ENCODE measurements around the gene ATP1A4.
"Not testable (repeated sequence)": the region's sequence is repeated elsewhere in the genome, so short reads cannot be mapped to it uniquely, and the experiment has no call there.

Gene ATP1A4

DNA sequence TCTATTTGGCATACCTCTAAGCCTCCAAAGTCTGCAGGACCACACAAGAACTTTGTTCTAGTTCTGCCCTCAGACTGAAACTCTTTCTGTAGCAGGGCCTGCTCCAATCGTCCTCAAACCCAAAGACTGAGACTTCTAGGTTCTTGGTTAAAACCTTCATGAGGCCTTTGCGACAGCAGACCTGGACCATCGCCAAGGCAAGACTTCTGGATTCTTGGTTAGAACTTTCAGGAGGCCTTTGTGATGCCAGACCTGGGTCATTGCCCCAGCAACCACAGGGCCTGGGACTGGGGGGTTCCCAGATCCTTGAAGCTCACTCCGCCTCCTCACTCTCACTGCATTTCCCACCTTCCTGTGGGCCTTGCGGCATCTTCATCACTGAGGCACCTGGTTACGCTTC, at the start of gene ATP1A4:
Gene ATP1A4, plus strand, starts transcription at position 301 of the 400 bp plus-strand sequence. CDS start 438 bp downstream, outside the sequence.
- no peak for DNase-seq

GRCh38 chr1:160101717-160102522, 49.5 kb upstream of the ATP1A4 start:
- DNase-seq, result no peak

- DNase-seq, result no peak
These were observed 47.6 kb upstream of the ATP1A4 start for GRCh38 chr1:160103658-160104408.

DNA sequence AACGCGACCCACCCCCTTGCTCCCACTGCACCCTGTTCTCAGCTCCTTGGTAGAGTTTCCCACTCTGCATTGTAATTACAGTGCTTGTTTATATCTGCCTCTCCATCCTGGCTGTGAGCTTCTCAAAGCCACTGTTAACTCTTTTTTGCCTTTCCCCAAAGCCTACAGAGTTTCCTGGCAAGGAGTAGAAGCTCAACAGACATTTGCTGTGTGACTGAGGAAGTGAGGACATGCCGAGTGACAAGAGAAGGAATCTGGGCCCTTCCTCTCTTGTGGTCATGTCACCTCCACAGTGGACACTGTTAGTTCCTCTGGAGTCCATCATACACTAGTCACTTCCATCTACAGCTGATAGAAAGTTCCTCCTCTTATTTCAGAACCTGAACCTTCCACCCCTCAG, 46.9 kb upstream of the ATP1A4 start:
- DNase-seq, result no peak

- no peak for DNase-seq
These were observed 46.2 kb upstream of the ATP1A4 start for GRCh38 chr1:160105155-160105554.

DNA sequence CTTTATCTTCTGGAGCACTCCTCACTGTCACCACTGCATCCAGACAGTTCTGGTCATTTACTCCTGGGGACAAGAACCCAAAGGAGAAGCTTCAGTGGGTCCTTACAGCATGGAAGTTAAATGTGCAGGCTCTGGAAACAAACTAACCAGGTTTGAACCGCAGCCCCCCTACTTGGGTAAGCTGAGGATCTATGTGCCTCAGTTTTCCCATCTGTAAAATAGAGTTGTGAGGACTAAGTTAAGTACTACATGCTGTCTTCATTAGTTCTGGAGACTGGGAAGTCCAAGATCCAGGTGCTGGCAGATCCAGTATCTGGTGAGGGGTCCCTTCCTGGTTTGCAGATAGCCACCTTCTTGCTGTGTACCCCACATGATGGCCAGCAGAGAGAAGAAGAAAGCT, 43.9 kb upstream of the ATP1A4 start:
- DNase-seq, result no peak

- peak; percentile 21 to 22 for DNase-seq
These were observed 42.3 kb upstream of the ATP1A4 start for GRCh38 chr1:160108888-160109662.

GRCh38 chr1:160109686-160110085, 41.7 kb upstream of the ATP1A4 start:
- DNase-seq, result no peak

GRCh38 chr1:160111462-160111861, 39.9 kb upstream of the ATP1A4 start:
- DNase-seq, result not testable (repeated sequence)

DNA sequence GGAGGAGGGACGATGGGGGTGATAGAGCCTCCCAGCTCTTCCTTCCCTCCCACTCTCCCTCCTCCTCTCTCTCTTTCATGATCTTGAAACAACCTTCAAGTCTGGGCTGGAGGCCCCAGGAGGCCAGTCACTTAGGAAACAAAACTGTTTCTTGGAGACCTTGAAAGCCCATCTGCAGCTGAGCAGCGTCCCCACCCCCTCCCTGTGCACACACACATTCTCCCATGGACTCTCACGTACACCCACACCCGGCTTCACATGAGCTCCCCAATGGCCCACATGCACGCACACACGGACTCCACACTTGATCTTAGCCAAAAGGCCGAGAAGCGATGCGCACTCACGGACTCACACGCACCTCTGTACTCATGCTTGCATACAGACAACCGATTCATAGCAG, 39.0 kb upstream of the ATP1A4 start:
- no peak for DNase-seq

DNA sequence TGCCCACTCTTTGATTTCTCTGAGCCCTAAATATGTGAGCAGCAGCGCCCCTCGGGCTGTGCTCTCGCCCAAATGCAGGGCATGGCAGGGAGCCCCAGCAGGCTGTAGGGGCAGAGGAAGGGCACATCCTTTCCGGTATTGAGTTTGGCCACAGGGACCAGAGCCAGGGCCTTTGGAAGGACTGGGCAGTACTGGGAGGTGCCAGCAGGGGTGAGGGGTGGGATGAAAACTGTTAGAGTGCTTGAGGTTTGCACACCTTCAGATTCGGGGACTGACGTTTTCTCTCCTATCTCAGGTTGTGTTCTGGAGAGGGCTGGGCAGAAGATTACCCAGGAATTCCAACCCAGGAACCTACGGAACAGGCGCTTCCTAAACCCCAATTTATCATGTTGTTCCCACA, 38.0 kb upstream of the ATP1A4 start:
- DNase-seq, result no peak

GRCh38 chr1:160114085-160114484, 37.3 kb upstream of the ATP1A4 start:
- DNase-seq, result no peak

DNA sequence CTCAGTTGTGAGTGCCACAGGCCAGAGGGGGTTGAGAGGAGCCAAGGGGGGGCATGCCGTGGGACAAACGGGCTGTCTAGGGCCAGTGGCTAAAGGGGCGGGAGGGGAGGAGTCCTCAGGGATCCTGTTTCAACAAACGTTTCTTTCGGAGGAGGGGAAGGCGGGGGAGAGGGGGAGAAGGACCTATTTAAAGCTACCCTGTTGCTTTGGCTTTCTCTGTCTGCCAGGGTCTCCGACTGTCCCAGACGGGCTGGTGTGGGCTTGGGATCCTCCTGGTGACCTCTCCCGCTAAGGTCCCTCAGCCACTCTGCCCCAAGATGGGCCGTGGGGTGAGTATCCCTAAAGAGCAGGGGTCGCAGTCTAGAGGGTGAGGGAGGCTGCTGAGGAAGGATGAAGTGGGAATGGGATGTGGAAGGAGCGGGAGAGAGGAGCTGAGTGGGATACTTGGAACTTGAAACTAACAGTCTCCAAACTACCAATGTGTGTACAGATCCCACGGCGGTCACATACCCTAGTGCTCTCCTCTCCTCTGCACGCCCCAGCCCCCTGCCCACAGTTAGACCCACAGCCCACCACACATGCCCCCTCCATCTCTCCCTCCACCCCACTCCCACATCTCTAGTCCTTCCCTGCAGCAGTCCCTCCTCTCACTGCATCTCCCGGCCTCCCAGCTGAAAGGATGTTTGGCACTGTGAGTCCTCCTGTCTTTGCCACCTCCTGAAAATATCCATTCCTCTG, 35.7 kb upstream of the ATP1A4 start, which contains the start of gene ATP1A2:
Gene ATP1A2, plus strand, starts transcription at position 215 of the 738 bp plus-strand sequence. Its CDS starts 103 bp downstream, at position 318.
- DNase-seq, result no peak

DNA sequence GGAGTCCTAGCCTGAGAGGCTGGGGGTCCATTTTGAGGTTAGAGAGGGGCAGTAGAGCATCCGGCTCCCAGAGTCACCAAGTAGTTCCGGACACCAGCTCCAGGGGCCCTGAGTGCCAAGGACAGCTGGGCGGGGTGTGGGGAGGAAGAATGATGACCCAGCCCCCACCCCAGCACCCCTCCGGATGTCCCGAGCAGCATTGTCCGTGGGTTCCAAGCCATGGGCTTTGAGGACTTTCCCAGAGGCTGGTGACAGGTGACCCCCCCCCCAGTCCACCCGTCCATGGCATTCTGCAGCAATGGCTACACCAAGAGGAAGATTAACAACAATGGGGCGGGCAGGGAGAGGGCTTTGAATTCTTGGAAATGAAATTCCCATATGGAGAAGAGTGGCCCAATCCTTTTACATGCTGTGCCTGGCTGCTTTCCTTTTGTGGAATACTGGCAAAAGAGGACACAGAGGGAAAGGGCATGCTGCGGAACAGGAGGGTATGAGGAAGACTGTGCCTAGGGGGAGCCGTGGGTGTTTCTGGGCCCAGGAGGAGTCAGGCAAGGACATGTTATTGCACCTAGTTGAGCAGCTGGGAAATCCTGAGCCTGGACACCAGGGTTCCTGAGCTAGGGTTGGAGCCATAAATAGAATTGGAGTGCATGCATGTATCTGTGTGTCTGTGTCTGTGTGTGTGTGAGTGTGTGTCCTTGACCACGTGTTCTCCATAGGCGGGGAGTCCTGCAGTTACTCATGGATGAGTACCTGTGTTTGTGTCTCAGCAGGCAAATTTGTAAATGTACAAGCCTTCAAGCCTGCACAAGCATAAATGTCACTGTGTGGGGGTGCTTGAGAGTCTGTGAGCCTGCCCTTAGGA, 34.9 kb upstream of the ATP1A4 start:
- no peak for DNase-seq

DNA sequence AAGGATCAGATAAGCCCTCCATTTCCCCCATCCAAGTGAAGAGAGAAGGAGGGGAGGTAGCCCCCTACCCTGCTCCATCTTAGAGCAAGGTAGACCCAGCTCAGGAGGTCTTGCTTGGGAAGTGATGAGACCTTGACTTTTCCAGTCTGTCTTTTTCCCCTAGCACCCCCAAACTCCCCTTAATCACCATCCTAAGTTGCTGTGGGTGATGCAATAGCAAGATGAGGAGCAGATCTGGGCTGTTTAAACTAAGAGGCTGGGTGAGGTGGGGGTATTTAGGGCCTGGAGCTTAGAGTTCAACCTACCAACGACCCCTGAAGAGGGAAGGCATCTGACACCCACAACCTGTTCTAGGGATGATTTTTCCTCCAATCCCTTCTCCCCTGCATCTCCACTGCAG, 34.1 kb upstream of the ATP1A4 start:
- no peak for DNase-seq

- no peak for DNase-seq
These were observed 33.7 kb upstream of the ATP1A4 start for GRCh38 chr1:160117709-160118183.

- DNase-seq, result no peak
These were observed 32.5 kb upstream of the ATP1A4 start for GRCh38 chr1:160118928-160119327.

- no peak for DNase-seq
These were observed 30.6 kb upstream of the ATP1A4 start for GRCh38 chr1:160120797-160121196.

DNA sequence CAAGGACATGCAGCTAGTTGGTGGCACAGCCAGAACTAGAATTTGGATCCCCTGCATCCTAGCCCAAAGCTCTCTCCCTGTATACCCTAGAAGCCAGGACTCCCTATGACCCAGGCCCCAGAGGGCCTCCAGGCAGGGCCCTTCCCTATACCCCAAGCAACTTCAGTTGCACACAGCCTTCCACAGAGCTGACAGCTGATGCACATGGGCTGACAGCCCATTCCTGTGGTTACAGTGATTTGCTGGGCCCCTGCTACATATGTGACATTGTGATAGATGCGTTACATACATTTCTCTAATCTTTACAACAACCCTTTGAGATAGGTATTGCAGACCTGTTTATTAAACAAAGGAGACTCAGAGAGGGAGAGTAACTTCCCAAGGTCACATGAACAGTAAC, 30.0 kb upstream of the ATP1A4 start:
- DNase-seq, result no peak

- no peak for DNase-seq
These were observed 28.4 kb upstream of the ATP1A4 start for GRCh38 chr1:160122978-160123495.

GRCh38 chr1:160123726-160124125, 27.7 kb upstream of the ATP1A4 start:
- DNase-seq, result no peak

All from activated CD4-positive, alpha-beta T cell treated with anti-CD3 and anti-CD28 coated beads, Interleukin-2, amount 50 U/mL, for 4 hours (primary cell).